SK-N-SH (cell line): ENCODE results near the gene PPDPF. TPM values are rescaled to one million over a fixed set of nuclear protein-coding genes. Genes with fewer than 3 reads are reported as not detected.

Source experiments
- CTCF ChIA-PET: fragments of 300-600, 350-600 bp; formaldehyde crosslinking; extraction: SDS; loops from one replicate; lab custom pipeline; 2021; lab: Yijun Ruan, JAX
- POLR2A ChIA-PET: fragments of 350-600 bp; sonication (Branson Sonifier 250); formaldehyde crosslinking; extraction: SDS; loops from one replicate; lab custom pipeline; 2020; ENCODE audit warnings: antibody characterized with exemption, inconsistent platforms; lab: Yijun Ruan, JAX
- DNase-seq: peaks from one replicate; pipeline ENCODE4 v3.0.0; 2012
- H2AFZ ChIP-seq: fragments of 200-600 bp; sonication (generic); 2 replicates; pipeline ENCODE4 v1.8.1; 2016; ENCODE audit warnings: antibody characterized with exemption, mild to moderate bottlenecking, low read depth
- H3F3A ChIP-seq: fragments of 200-600 bp; sonication (generic); replicated peaks from 2 replicates; pipeline ENCODE3; 2016; ENCODE audit warnings: antibody characterized with exemption, mild to moderate bottlenecking; ENCODE audit not compliant: insufficient read depth
- H3K27ac ChIP-seq, 2 experiments: fragments of 200-500 bp in 1 of 2; fragments of 200-600 bp in 1 of 2; sonication (Bioruptor generic) in 1 of 2; sonication (generic), shearing (Covaris generic) in 1 of 2; 2 replicates each; pipeline versions ENCODE4 v1.5.1 to v1.6.1; 2014 to 2016; ENCODE audit warnings: low read depth in 2 of 2, inconsistent platforms in 1 of 2, low read length in 1 of 2, mild to moderate bottlenecking in 1 of 2, mixed read lengths in 1 of 2
- H3K27me3 ChIP-seq: fragments of 200-600 bp; sonication (generic), shearing (Covaris generic); 2 replicates; pipeline ENCODE4 v1.6.1; 2016; ENCODE audit warnings: mixed run types; ENCODE audit not compliant: insufficient read depth
- H3K36me3 ChIP-seq, 2 experiments: fragments of 200-500 bp in 1 of 2; fragments of 200-600 bp in 1 of 2; sonication (Bioruptor generic) in 1 of 2; sonication (generic) in 1 of 2; replicated peaks in 1 of 2; 2 replicates each; pipeline versions ENCODE3 to v1.5.1; 2014 to 2016; ENCODE audit warnings: low read length in 1 of 2, mild to moderate bottlenecking in 1 of 2; ENCODE audit not compliant: insufficient read depth in 2 of 2, control insufficient read depth in 1 of 2
- H3K4me1 ChIP-seq, 2 experiments: fragments of 200-500 bp in 1 of 2; fragments of 200-600 bp in 1 of 2; sonication (Bioruptor generic) in 1 of 2; sonication (generic), shearing (Covaris generic) in 1 of 2; 2 replicates each; pipeline versions ENCODE4 v1.5.1 to v1.6.1; 2014 to 2016; ENCODE audit warnings: low read depth in 1 of 2, low read length in 1 of 2, mixed run types in 1 of 2; ENCODE audit not compliant: insufficient read depth in 2 of 2, control insufficient read depth in 1 of 2
- H3K4me2 ChIP-seq: fragments of 200-600 bp; sonication (generic), shearing (Covaris generic); 2 replicates; pipeline ENCODE4 v1.6.1; 2017; ENCODE audit warnings: mixed run types
- H3K4me3 ChIP-seq, 2 experiments: fragments of 200-500 bp in 1 of 2; fragments of 200-600 bp in 1 of 2; sonication (Bioruptor generic) in 1 of 2; sonication (generic), shearing (Covaris generic) in 1 of 2; 2 replicates each; pipeline versions ENCODE4 v1.5.1 to v1.8.1; 2014 to 2016; ENCODE audit warnings: low read depth in 2 of 2, inconsistent platforms in 1 of 2, low read length in 1 of 2, mild to moderate bottlenecking in 1 of 2, mixed read lengths in 1 of 2, moderate library complexity in 1 of 2
- H3K79me2 ChIP-seq: fragments of 200-600 bp; sonication (generic); 2 replicates; pipeline ENCODE4 v1.8.1; 2017; ENCODE audit warnings: mild to moderate bottlenecking; ENCODE audit not compliant: insufficient read depth
- H3K9ac ChIP-seq: fragments of 200-600 bp; sonication (generic); 2 replicates; pipeline ENCODE4 v1.6.1; 2017; ENCODE audit warnings: mixed run types
- H3K9me2 ChIP-seq: fragments of 200-600 bp; sonication (generic); 2 replicates; pipeline ENCODE4 v1.6.1; 2017; ENCODE audit warnings: mixed run types
- H3K9me3 ChIP-seq: fragments of 200-600 bp; sonication (generic); 2 replicates; pipeline ENCODE4 v1.6.1; 2017; ENCODE audit warnings: mixed run types, mild to moderate bottlenecking, moderate library complexity
- H4K20me1 ChIP-seq: fragments of 200-600 bp; sonication (generic); 2 replicates; pipeline ENCODE4 v1.6.1; 2017; ENCODE audit warnings: mild to moderate bottlenecking, mixed run types; ENCODE audit not compliant: insufficient read depth
- EP300 ChIP-seq, 2 experiments: IDR thresholded peaks; 2 replicates each; pipeline versions ENCODE4 v1.4.0 to v1.6.1; 2012; ENCODE audit warnings: borderline replicate concordance in 1 of 2, low read depth in 1 of 2, low read length in 1 of 2
- FOXJ3 ChIP-seq: sonication (generic); formaldehyde crosslinking; IDR thresholded peaks from 2 replicates; pipeline ENCODE4 v1.5.1; 2020; ENCODE audit warnings: mild to moderate bottlenecking, missing genetic modification reagents
- NRF1 ChIP-seq: IDR thresholded peaks from 2 replicates; pipeline ENCODE4 v1.6.1; 2012; ENCODE audit warnings: low read depth, mild to moderate bottlenecking, low read length
- RAD21 ChIP-seq: IDR thresholded peaks from 2 replicates; pipeline ENCODE4 v1.6.1; 2012; ENCODE audit warnings: mild to moderate bottlenecking, low read length
- TAF1 ChIP-seq: IDR thresholded peaks from 2 replicates; pipeline ENCODE4 v1.6.1; 2012; ENCODE audit warnings: low read depth, mild to moderate bottlenecking, low read length, moderate library complexity, borderline replicate concordance
- USF1 ChIP-seq: IDR thresholded peaks from 2 replicates; pipeline ENCODE4 v1.4.0; 2012; ENCODE audit warnings: low read depth, borderline replicate concordance
- YY1 ChIP-seq: IDR thresholded peaks from 2 replicates; pipeline ENCODE4 v1.4.0; 2012; ENCODE audit warnings: low read depth, mild to moderate bottlenecking
- ZBTB33 ChIP-seq: IDR thresholded peaks from 2 replicates; pipeline ENCODE4 v1.4.0; 2012; ENCODE audit warnings: low read depth, borderline replicate concordance
- WGBS: methylation state at CpG from one replicate; pipeline ENCODE4 v1.1.6; 2017; ENCODE audit warnings: low lambda C conversion rate; 5-methylcytosine and 5-hydroxymethylcytosine counted together
- polyA plus RNA-seq, 3 experiments: library from polyadenylated mRNA; depleted of rRNA; stranded (reverse); fragments of >200 nt; gene quantifications; 2 replicates each; pipeline ENCODE4 v1.2.3, GENCODE V29; 2012

The PPDPF gene
- polyA plus RNA-seq, 1 of the 3 experiments (the other 2 are of a cell fraction), result 71.4 TPM

- Histone ChIP-seq H3K27me3 (no peaks in the 10 kb centered on the region), H3K79me2 (no peaks in the 10 kb centered on the region), H3K9me2 (no peaks in the 10 kb centered on the region), H4K20me1 (no peaks in the 10 kb centered on the region), H3K9me3 (no peaks in the 10 kb centered on the region), H3K36me3 (no peaks in the 10 kb centered on the region), H3K9ac (no peak overlapping the region), H3K4me2 (no peak overlapping the region), H3K4me1 (peaks cover 0 to 3% of the 10 kb centered on the region in 2 experiments; a peak in 1 of 4 replicates), H2AFZ (no peak overlapping the region), H3K27ac (no peak overlapping the region), H3K4me3 (no peak overlapping the region), H3F3A (peaks cover 9% of the 10 kb centered on the region)
- WGBS, result 74% methylated on average over 7 of the region's 11 CpGs
- no peak for DNase-seq
- TF ChIP-seq TAF1, result no peak
- TF ChIP-seq YY1, result no peak
- ChIA-PET CTCF (interaction anchor here (8.2 kb wide), 1 partner anchor 9 kb away, joined by 66 read pairs; the partner anchor contains the start of gene PTK6), POLR2A (interaction anchor here (0.8 kb wide), 1 partner anchor 9 kb away, joined by 3 read pairs; no protein-coding TSS in a partner anchor)
Measured at GRCh38 chr20:63548542-63548941, 28.0 kb downstream of the PPDPF start.

GRCh38 chr20:63549019-63549418 lies 28.5 kb downstream of the PPDPF start:
- H4K20me1 ChIP-seq, result no peaks in the 10 kb centered on the region
- peaks cover 0 to 3% of the 10 kb centered on the region in 2 experiments; a peak in 1 of 4 replicates for H3K4me1 ChIP-seq
- H3K27me3 ChIP-seq, result no peaks in the 10 kb centered on the region
- H3K9me3 ChIP-seq, result no peaks in the 10 kb centered on the region
- H2AFZ ChIP-seq, result no peak overlapping the region
- WGBS, result 88% methylated on average over 24 of the region's 25 CpGs
- H3K4me2 ChIP-seq, result no peak overlapping the region
- ChIA-PET CTCF (interaction anchor here (1.2 to 8.2 kb wide), 2 partner anchors 10 to 53 kb away, joined by 3 to 66 read pairs; partner anchors contain the start of gene PTK6), POLR2A (no interaction called here)
- H3K9ac ChIP-seq, result no peak overlapping the region
- no peak overlapping the region for H3K4me3 ChIP-seq
- TF ChIP-seq EP300 (IDR thresholded peaks at IDR 0.05; ENCODE audit: borderline replicate concordance in 1 of 2, low read depth in 1 of 2, low read length in 1 of 2), result no peak
- TF ChIP-seq ZBTB33, result no peak
- no peak for TF ChIP-seq USF1
- TF ChIP-seq FOXJ3 (CRISPR knock-in tag), result no peak
- no peak for TF ChIP-seq NRF1
- TF ChIP-seq RAD21, result no peak
- no peaks in the 10 kb centered on the region for H3K36me3 ChIP-seq
- H3K79me2 ChIP-seq, result no peaks in the 10 kb centered on the region
- no peak overlapping the region for H3K27ac ChIP-seq
- peaks cover 9% of the 10 kb centered on the region for H3F3A ChIP-seq
- DNase-seq, result no peak
- H3K9me2 ChIP-seq, result no peaks in the 10 kb centered on the region
